Left hindlimb (tissue), 1 donor: ENCODE data around the gene ZNG1A.
"Not testable (repeated sequence)": the region's sequence is repeated elsewhere in the genome, so short reads cannot be mapped to it uniquely, and the experiment has no call there.

Experiments used
- DNase-seq: peaks from one replicate; pipeline ENCODE4 v3.0.0-alpha.2; 2018

Gene ZNG1A

GRCh38 chr9:93909-94308 lies 84.9 kb downstream of the ZNG1A start:
- DNase-seq = not testable (repeated sequence)

DNA sequence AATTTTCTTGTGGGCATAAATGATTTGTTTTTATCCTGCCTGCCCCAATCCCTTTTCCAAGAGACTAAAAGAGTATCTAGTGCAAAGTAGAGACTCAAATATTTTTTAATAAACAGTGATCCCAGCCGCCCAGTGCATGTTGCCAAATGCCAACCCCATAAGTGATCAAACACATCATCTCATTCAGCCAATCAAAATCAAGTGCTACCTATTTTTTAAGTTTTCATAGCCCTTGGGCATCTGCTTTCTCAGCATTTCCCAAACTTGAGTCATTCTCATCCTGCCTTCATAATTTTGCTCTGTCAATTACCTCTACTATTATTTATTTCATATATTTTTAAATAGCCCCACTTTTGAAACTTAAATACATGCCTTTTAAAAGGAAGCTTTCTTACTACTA lies 88.0 kb downstream of the ZNG1A start:
- not testable (repeated sequence) for DNase-seq

DNA sequence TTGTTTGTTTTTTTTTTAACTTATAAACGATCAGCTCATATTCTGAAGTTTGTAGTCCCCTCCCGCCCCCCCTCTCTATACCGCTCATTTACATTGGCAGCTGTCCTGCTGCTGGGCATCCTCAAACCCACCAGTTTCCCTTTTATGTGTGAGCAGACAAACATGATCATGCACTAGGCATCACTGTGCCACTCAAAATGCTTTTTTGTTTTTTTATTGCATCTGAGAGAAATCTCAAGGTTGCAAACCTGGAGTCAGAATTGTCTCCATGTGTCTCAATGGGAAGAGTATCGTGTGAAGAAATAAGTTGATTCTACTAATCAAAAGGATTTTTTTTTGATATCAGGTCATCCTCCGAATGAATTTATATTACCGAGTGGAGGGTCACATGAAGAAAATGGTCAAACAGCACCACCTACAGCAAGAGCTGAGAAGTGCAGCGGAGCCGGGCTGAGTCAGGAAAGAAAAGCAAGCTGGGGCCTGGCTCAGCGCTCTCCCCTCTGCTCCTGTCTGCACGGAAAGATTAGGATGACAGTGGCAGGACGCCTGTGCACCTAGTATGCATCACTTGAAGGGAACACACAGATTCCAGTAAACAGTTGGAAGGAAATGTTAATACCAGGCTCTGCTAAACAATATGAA lies 90.3 kb downstream of the ZNG1A start:
- DNase-seq = not testable (repeated sequence)

- DNase-seq = not testable (repeated sequence)
Observed at GRCh38 chr9:87860-88259, 91.0 kb downstream of the ZNG1A start.

DNA sequence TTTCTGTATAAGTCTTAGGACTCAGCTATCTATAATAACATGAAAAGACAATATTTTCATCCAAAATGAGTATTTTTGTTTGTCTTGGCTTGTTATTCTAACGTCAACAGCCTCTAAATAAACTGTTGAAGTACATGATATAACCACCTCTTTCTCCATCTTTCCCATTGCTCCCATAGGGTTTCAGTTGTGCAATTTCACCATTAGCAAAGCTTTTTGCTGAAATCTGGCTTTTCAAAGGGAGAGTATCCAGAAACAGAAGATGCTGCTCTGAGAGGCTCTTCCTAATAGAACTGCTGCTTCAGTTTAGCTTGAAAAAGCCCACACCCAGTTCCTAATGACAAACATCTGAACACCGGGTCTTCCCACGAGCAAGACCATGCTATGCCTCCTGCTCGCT lies 91.8 kb downstream of the ZNG1A start:
- not testable (repeated sequence) for DNase-seq

GRCh38 chr9:86697-87096 lies 92.2 kb downstream of the ZNG1A start:
- not testable (repeated sequence) for DNase-seq

DNA sequence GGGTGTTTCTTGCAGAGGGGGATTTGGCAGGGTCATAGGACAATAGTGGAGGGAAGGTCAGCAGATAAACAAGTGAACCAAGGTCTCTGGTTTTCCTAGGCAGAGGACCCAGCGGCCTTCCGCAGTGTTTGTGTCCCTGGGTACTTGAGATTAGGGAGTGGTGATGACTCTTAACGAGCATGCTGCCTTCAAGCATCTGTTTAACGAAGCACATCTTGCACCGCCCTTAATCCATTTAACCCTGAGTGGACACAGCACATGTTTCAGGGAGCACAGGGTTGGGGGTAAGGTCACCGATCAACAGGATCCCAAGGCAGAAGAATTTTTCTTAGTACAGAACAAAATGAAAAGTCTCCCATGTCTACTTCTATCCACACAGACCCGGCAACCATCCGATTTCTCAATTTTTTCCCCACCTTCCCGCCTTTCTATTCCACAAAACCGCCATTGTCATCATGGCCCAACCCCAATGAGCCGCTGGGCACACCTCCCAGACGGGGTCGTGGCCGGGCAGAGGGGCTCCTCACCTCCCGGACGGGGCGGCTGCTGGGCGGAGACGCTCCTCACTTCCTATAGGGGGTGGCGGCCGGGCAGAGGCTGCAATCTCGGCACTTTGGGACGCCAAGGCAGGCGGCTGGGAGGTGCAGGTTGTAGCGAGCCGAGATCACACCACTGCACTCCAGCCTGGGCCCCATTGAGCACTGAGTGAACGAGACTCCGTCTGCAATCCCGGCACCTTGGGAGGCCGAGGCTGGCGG lies 95.7 kb downstream of the ZNG1A start:
- not testable (repeated sequence) for DNase-seq

DNA sequence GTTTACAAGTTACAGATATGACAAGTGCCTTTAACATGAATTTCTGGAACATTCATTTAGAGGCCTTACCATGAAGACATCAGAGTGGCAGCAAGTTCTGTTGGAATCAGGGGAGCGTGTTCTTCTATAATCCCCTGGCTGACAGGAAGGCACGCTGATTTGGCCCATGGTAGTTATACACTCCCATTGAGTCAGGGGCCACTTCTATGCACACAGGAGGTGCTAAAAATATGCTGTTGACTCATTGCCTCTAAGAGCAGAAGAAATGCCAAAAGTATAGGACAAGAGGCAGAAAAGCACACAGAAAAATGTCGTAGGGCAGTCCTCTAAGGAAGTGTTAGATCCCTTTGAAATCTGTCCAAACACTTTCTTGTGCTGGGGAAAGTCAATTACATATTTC lies 100.5 kb downstream of the ZNG1A start:
- not testable (repeated sequence) for DNase-seq

GRCh38 chr9:76389-76788 lies 102.5 kb downstream of the ZNG1A start:
- DNase-seq = not testable (repeated sequence)

GRCh38 chr9:73900-74525 lies 104.8 kb downstream of the ZNG1A start:
- DNase-seq = not testable (repeated sequence)

GRCh38 chr9:73076-73899 lies 105.6 kb downstream of the ZNG1A start:
- peak; percentile 61 for DNase-seq
